Transverse colon (tissue), 4 donors: ENCODE data around the gene S100A16. TPM values are rescaled to one million over a fixed set of nuclear protein-coding genes. Genes with fewer than 3 reads are reported as not detected.

Experiments
- DNase-seq: peaks from one replicate; pipeline ENCODE4 v3.0.0-alpha.2; 2019
- H3K27ac ChIP-seq, 4 donors: fragments of 200-600 bp; sonication (generic); 2 replicates each; pipeline ENCODE4 v1.5.1; 2016 to 2018; ENCODE audit warnings: inconsistent platforms in 4 of 4
- H3K27me3 ChIP-seq: fragments of 200-600 bp; sonication (generic); 2 replicates; pipeline ENCODE4 v1.5.1; 2017; ENCODE audit warnings: inconsistent platforms
- H3K36me3 ChIP-seq, 4 donors: fragments of 200-600 bp; sonication (generic); 2 replicates each; pipeline ENCODE4 v1.5.1; 2017 to 2019; ENCODE audit warnings: inconsistent platforms in 4 of 4
- H3K4me1 ChIP-seq, 4 donors: fragments of 200-600 bp; sonication (generic); 2 replicates each; pipeline ENCODE4 v1.5.1; 2017 to 2020; ENCODE audit warnings: inconsistent platforms in 4 of 4
- H3K4me3 ChIP-seq, 4 donors: fragments of 200-600 bp; sonication (generic); 1 replicate in 1 of 4; 2 replicates in 3 of 4; pipeline versions ENCODE4 v1.5.1 to v1.6.1; 2017 to 2019; ENCODE audit warnings: inconsistent platforms in 4 of 4
- H3K9me3 ChIP-seq, 2 donors: fragments of 200-600 bp; sonication (generic); 2 replicates each; pipeline ENCODE4 v1.5.1; 2017 to 2019; ENCODE audit warnings: inconsistent platforms in 2 of 2
- EP300 ChIP-seq: sonication (generic); formaldehyde crosslinking; IDR thresholded peaks from one replicate; pipeline ENCODE4 v1.6.1; 2017; ENCODE audit warnings: antibody characterized with exemption, low read depth
- POLR2A ChIP-seq: fragments of 450-650 bp; IDR thresholded peaks from one replicate; pipeline ENCODE4 v1.6.1; 2016; ENCODE audit warnings: antibody characterized with exemption, mild to moderate bottlenecking, moderate library complexity
- POLR2AphosphoS5 ChIP-seq, 3 donors: sonication (generic); formaldehyde crosslinking; IDR thresholded peaks; one replicate each; pipeline ENCODE4 v1.6.1; 2016; ENCODE audit warnings: antibody characterized with exemption in 3 of 3
- WGBS, 2 donors: methylation state at CpG; one replicate each; pipeline ENCODE4 v1.1.5; 2018; ENCODE audit warnings: low coverage in 1 of 2; 5-methylcytosine and 5-hydroxymethylcytosine counted together
- in situ Hi-C, 4 donors: fragments of 200-750 bp; cut with MboI; loops; one replicate each; pipeline versions ENCODE4 v1.15.0 to v1.15.1; 2017; ENCODE audit warnings: low sequenced_read_pairs in 3 of 4, low pct_ligation_motif_present in 1 of 4, low pct_unique_long_range_greater_than_20kb in 1 of 4
- intact Hi-C: fragments of 100-400 bp; cut with DNase I; formaldehyde crosslinking; loops from one replicate; pipeline ENCODE4 v1.15.1; 2023; ENCODE audit warnings: low total_unique reads
- total RNA-seq, 4 donors: library from RNA; depleted of rRNA; stranded (reverse); fragments of >200 nt; gene quantifications; one replicate each; pipeline ENCODE4 v1.1.0, GENCODE V29; 2016
- TF ChIP-seq, protein P1 (sequence below), 5 experiments: fragments of 200-600 bp in 3 of 5; fragments of 450-650 bp in 2 of 5; sonication (generic) in 3 of 5; IDR thresholded peaks; 1 replicate in 2 of 5; 2 replicates in 3 of 5; pipeline ENCODE4 v1.5.1; 2016 to 2017; ENCODE audit warnings: antibody characterized with exemption in 5 of 5, inconsistent platforms in 3 of 5, mild to moderate bottlenecking in 2 of 5, moderate library complexity in 1 of 5

S100A16 gene
- total RNA-seq, 4 donors from 2014 or later, result 181 to 223 (median 196) TPM

DNA sequence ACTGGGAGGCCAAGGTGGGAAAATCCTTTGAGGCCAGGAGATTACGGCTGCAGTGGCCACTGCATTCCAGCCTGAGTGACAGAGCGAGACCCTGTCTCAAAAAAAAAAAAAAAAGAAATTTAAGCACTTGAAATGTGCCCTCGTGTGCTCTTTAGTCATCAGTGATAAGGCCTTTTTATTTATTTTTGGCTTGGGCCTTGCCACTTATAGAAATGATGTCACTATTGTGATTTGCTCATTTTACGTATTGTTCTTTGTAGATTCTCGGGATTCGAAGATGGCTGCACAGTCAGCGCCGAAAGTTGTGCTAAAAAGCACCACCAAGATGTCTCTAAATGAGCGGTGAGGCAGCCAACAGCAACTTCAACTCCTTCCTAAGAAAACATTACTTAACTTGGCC is 23.4 kb upstream of the S100A16 start:
- Histone ChIP-seq H3K27me3 (no peaks in the 10 kb centered on the region), H3K36me3 (peaks cover 0 to 51% (median 25%) of the 10 kb centered on the region in 4 donors), H3K4me3 (no peak overlapping the region), H3K27ac (peak overlapping the region in 1 of 4 donors; percentile 98), H3K4me1 (peaks cover 20 to 54% (median 39%) of the 10 kb centered on the region in 4 donors), H3K9me3 (no peaks in the 10 kb centered on the region)
- WGBS, 2 donors, result 85 to 91% methylated on average over 7 to 9 of the region's 9 CpGs
- no peak for DNase-seq
- intact Hi-C loops (no loop called here), in situ Hi-C loops (no loop called here)
- TF ChIP-seq, protein P1, sequence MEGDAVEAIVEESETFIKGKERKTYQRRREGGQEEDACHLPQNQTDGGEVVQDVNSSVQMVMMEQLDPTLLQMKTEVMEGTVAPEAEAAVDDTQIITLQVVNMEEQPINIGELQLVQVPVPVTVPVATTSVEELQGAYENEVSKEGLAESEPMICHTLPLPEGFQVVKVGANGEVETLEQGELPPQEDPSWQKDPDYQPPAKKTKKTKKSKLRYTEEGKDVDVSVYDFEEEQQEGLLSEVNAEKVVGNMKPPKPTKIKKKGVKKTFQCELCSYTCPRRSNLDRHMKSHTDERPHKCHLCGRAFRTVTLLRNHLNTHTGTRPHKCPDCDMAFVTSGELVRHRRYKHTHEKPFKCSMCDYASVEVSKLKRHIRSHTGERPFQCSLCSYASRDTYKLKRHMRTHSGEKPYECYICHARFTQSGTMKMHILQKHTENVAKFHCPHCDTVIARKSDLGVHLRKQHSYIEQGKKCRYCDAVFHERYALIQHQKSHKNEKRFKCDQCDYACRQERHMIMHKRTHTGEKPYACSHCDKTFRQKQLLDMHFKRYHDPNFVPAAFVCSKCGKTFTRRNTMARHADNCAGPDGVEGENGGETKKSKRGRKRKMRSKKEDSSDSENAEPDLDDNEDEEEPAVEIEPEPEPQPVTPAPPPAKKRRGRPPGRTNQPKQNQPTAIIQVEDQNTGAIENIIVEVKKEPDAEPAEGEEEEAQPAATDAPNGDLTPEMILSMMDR (IDR thresholded peaks at IDR 0.05), result no peak
- TF ChIP-seq POLR2AphosphoS5 (IDR thresholded peaks at IDR 0.05), result no peak
- no peak for TF ChIP-seq EP300
- no peak for TF ChIP-seq POLR2A

DNA sequence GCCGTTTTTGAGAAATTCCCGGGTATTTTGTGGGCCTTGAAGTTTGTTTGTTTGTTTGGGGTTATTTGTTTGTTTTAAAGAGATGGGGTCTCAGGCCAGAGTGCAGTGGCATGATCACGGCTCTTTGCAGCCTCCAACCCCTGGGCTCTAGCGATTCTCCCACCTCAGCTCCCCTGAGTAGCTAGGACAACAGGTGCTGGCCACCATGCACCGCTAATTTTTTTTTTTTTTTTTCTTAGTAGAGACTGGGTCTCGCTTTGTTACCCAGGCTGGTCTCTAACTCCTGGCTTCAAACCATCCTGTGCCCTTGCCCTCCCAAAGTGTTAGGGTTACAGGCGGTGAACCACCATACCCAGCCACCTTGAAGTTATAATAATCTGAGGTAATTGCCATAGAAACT is 22.9 kb upstream of the S100A16 start:
- Histone ChIP-seq H3K27ac (peak overlapping the region; percentile 95 to 98 (median 96)), H3K27me3 (no peaks in the 10 kb centered on the region), H3K9me3 (no peaks in the 10 kb centered on the region), H3K4me3 (peak overlapping the region in 1 of 4 donors; percentile 64), H3K36me3 (peaks cover 0 to 47% (median 23%) of the 10 kb centered on the region in 4 donors), H3K4me1 (peaks cover 20 to 58% (median 42%) of the 10 kb centered on the region in 4 donors)
- no peak for DNase-seq
- in situ Hi-C loops, result no loop called here
- 86 to 89% methylated on average over 6 to 7 of the region's 7 CpGs for WGBS, 2 donors
- TF ChIP-seq POLR2A (no peak), EP300 (no peak), POLR2AphosphoS5 (IDR thresholded peaks at IDR 0.05) (no peak)
- TF ChIP-seq, protein P1 (IDR thresholded peaks at IDR 0.05), result no peak
- intact Hi-C loops, result no loop called here

DNA sequence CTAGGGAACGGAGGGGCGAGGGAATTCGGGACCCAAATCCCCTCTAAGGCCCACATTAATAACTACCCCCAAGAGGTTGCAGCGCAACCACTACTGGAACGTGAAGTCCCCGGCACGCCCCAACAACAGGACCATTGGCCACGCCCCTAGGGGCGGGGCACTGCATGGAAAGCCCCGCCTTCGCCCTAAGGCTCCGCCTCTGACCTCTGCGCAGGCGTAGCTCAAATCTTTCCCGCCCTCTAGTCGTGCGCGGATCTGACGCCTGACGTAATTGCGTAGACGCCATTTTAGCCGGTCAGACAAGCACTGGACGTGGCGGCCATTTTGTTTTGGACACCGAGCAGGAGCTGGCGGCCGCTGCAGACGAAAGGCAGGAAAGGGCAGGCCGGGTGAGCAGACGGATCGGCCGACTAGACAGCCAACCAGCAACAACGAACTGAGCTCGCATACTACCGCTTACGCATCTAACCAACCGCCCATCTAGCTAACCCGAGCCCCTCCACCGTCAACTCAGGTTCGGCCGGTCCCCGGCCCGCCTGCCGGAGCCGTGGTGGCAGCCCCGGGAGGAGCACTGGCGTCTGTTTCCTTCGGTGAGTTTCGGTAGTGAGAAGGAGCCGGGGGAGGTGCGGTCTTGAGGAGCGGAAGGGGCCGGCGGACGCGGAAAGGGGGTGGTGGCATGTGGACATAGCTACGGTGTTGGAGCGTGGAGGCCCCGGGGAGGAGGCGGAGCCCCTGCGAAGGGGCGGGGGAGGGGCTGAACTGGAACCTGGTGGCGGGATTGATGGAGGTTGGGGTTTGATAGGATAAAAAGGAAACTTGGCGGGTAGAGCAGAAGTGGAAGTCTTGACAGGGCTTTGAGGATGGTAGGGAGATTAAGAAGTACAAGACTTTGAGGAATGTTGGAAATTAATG is 21.1 kb upstream of the S100A16 start, which contains the start of gene CHTOP:
Gene CHTOP, plus strand, starts transcription at position 313 of the 912 bp plus-strand sequence. CDS start 2,523 bp downstream, outside the sequence.
- peak within 1 kb of the TSS; percentile 53 to 88 (median 65) for H3K4me3 ChIP-seq
- peak within 1 kb of the TSS; percentile 95 to 98 (median 96) for H3K27ac ChIP-seq
- WGBS, 2 donors, result 3% methylated on average over 8 to 43 of the region's 65 CpGs
- intact Hi-C loops, result no loop called here
- H3K27me3 ChIP-seq, result no peaks in the 10 kb centered on the region
- in situ Hi-C loops, result no loop called here
- peaks cover 0 to 28% (median 14%) of the 10 kb centered on the region in 4 donors for H3K36me3 ChIP-seq
- DNase-seq, result peak; percentile 99
- peaks cover 20 to 69% (median 47%) of the 10 kb centered on the region in 4 donors for H3K4me1 ChIP-seq
- TF ChIP-seq, protein P1 (IDR thresholded peaks at IDR 0.05), result peak in 2 of 5 experiments; percentile 43 to 48
- TF ChIP-seq POLR2A (peak; percentile 91), POLR2AphosphoS5 (IDR thresholded peaks at IDR 0.05) (peak; percentile 79 to 88 (median 83)), EP300 (no peak)
- no peaks in the 10 kb centered on the region for H3K9me3 ChIP-seq

DNA sequence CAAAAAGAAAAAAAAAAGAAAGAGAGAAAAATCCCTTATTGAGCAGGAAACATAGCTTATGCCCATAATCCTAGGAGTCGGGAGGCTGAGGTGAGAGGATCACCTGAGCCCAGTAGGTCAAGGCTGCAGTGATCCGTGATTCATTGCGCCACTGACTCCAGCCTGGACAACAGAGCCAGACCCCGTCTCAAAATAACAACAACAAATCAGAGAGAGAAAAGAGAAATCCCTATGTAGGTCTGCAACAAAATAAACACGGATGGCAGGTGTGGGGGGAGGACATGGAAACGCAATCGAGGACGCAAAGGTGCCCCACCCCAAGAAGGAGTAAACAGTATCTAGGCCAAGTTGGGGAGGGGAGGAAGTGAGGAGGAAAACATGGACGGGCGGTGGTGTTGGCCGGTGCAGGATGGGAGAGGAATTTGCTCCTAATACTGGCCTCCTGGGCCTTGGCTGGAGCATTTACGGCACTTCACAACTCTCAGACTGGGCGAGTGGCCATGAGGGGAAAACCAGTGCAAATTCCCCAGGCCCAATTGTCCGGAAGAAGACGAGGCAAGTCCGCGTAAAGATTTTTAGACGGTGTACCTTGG is 20.3 kb upstream of the S100A16 start:
- in situ Hi-C loops, result no loop called here
- Histone ChIP-seq H3K27ac (peak overlapping the region; percentile 95 to 98 (median 96)), H3K36me3 (peaks cover 0 to 22% (median 10%) of the 10 kb centered on the region in 4 donors), H3K27me3 (no peaks in the 10 kb centered on the region), H3K9me3 (no peaks in the 10 kb centered on the region), H3K4me3 (peak overlapping the region in 3 of 4 donors; percentile 53 to 66 (median 64)), H3K4me1 (peaks cover 20 to 67% (median 46%) of the 10 kb centered on the region in 4 donors)
- TF ChIP-seq POLR2A (no peak), POLR2AphosphoS5 (IDR thresholded peaks at IDR 0.05) (no peak), EP300 (no peak)
- TF ChIP-seq, protein P1 (IDR thresholded peaks at IDR 0.05), result no peak
- WGBS, 2 donors, result 27 to 36% methylated on average over 9 to 18 of the region's 18 CpGs
- DNase-seq, result peak; percentile 61
- intact Hi-C loops, result no loop called here
